HG03442 (cell line): ENCODE measurements around the gene HSPA4.
"Not testable (repeated sequence)": the region's sequence is repeated elsewhere in the genome, so short reads cannot be mapped to it uniquely, and the experiment has no call there.

Source experiments
- ATAC-seq: cut with Tn5 transposase; IDR thresholded peaks from one replicate; pipeline ENCODE4 v1.9.1; 2021; ENCODE audit warnings: mild to moderate bottlenecking, moderate library complexity; ENCODE audit not compliant: unreplicated experiment

HSPA4 gene

DNA sequence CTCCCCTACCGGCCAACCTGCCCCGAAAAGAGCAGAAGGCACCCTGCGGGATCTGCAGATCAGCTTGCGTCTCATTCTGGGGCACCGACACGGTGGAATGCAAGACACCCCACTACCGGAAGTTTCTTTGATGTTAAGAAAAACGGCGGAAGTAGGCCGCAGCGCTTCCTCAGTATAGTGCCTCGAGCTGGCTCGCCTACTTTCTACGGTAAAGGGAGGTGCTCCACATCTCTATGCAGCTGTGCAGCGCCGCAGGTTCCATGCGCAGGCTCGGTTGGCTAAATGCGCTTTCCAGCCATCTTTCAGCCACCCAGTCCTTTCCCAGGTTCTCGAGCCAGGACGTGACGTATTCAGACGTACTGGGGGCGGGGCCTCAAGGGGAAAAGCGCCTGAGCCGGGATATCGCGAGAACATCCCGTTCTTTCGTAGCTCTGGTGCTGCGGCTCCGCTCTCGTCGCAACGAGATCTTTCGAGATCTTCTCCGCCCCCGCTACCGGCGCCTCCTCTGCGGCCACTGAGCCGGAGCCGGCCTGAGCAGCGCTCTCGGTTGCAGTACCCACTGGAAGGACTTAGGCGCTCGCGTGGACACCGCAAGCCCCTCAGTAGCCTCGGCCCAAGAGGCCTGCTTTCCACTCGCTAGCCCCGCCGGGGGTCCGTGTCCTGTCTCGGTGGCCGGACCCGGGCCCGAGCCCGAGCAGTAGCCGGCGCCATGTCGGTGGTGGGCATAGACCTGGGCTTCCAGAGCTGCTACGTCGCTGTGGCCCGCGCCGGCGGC, at the start of gene HSPA4:
TSS of gene HSPA4 (plus strand) at position 472 of the 775 bp plus-strand sequence. CDS start at position 710, 238 bp downstream.
- ATAC-seq, result peak; percentile 81

DNA sequence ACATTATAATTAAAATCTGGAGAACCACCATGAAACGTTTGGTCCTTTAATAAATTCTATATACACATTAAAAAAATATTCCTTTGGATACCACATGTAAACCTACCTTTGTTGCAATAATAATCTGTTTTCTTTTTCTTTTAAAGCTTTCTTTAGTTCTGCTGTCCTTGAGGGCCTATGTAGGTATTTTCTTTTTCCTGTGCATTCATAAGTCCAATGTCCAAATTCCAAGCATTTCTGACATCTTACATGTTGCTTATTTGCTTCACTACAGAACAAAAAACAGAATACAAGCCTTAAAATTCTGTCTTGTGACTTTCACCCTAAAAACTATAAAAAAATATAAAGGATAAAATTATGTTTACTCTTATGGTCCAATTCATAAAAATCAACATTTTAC, 45.2 kb upstream of the HSPA4 start:
- no peak for ATAC-seq

DNA sequence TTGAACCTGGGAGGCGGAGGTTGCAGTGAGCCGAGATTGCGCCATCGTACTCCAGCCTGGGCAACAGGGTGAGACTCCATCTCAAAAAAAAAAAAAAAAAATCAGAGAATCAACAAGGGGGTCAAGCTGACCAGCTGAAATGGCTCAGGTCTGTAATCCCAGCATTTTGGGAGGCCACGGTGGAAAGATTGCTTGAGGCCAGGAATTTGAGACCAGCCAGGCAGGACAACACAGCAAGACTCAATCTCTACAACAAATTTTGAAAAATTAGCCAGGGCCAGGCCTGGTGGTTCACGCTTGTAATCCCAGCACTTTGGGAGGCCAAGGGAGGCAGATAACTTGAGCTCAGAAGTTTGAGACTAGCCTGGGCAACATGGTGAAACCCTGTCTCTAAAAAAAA, 43.4 kb upstream of the HSPA4 start:
- not testable (repeated sequence) for ATAC-seq

DNA sequence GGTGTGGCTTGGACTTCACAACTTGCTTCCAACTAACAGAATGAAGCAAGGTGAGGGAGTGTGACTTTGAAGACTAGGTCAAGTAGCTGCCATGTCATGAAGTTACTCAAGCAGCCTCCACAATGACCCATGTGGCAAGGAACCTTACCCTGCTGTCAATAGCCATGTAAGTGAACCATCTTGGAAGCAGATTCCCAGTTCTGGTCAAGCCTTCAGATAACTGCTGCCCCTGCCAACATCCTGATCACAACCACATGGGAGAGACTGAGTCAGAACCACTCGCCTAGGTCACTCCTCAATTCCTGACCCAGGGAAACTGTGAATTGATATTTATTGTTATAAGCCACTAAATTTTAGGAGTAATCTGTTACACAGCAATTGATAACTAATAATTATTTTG, 36.3 kb upstream of the HSPA4 start:
- no peak for ATAC-seq

DNA sequence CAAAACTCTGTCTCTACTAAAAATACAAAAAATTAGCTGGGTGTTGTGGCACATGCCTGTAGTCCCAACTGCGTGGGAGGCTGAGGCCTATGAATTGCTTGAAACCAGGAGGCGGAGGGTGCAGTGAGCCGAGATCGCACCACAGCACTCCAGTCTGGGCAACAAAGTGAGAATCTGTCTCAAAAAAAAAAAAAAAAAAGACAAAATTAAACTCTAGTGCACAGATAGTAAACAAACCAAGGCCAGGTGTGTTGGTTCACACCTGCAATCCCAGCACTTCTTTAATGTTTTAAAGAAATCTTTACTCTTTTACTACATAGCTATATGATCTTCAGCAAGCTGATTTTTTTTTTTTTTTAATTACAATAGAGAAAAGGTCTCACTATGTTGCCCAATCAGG, 33.8 kb upstream of the HSPA4 start:
- ATAC-seq, result no peak

DNA sequence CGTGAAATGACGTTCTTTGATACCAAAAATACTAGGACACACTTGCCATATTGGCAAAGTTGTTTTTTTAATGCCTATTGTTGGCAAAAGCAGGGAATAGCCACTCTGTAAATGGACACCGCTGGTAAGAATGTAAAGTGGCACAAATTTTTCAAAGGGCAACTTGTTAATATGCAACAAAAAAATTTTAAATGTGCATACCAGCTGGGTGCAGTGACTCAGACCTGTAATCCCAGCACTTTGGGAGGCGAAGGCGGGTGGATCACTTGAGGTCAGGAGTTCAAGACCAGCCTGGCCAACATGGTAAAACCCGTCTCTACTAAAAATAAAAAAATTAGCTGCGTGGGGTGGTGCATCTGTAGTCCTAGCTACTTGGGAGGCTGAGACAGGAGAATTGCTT, 32.3 kb upstream of the HSPA4 start:
- ATAC-seq, result not testable (repeated sequence)

DNA sequence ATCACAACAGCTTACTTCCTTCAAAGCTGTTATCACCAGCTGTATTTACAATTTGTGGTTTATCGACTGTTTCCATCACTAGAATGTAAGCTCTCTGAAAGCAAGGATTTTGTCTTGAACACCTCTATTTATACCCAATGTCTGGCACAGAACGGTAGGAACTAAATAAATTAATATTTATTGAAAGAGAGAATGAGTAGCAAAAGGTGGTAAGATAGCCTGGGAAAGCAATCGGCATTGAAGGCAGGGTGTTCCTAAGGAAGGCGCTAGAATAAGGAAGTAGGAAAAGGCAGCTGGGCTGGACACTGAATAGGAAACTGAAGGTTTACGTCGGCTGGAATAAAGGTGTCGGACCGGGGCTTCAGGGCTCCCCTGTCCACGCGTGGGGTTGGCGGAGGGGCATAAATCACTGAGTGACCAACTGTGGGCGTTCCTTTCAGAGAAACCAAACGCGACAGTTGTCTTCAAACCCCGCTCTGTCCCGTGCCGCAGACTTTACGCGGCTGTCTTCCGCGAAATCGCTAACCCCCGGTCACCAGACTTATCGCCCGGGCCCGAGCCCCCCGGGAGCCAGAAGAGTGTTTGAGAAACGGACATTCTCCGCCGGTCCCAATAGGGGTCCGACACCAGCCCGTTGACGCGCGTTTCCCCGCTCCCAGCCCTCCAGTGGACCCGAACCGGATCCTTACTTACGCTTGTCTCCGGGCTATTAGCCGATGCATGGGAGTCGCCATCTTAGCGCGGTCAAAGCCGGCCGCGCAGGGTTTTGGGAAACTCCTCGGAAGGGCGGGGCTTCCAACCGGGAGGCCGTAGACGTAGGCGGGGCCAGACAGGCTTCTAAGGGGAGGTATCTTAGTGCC, 25.8 kb upstream of the HSPA4 start, which contains the start of gene ZCCHC10:
TSS of gene ZCCHC10 (minus strand) at position 746 of the 860 bp plus-strand sequence. CDS start at position 734, 12 bp downstream.
- ATAC-seq, result peak; percentile 89

DNA sequence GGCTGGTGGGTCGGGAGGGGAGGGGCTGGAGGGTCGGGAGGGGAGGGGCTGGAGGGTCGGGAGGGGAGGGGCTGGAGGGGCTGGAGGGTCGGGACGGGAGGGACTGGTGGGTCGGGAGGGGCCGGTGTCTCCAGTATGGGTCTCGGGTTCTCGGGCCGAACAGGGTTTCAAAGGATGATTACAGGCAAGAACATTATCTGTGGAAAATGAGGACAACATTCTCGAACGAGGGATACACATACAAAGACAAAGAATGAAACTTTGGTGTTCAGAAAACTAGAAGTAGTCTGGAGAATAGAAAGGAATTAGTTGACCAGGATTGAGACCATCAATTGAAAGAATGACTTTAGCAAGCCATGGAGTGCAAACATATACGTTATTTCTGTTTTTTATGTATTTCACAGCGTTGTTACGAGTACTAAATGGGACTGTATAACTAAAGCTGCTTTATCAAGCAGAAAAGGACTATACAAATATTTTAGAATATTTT, 25.1 kb upstream of the HSPA4 start:
- no peak for ATAC-seq

DNA sequence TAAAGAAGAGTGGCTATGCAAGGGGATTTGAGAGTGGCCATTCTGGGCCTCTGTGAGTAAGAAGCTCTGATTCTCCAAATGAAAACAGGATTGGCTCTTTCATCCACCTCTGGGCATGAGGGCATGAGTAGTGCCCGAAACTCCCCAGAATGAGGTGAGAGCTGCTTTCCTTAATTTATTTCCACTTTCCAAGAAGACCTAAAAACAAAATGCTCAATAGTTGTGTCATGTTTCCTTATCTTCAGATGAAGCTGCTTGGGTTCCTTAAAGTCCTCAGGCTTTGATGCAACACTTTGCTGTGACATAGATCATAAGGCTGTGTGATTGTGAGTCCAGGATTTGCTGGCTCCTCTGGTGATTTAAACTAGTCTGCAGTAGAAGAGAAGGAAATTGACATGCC, 22.4 kb upstream of the HSPA4 start:
- no peak for ATAC-seq

DNA sequence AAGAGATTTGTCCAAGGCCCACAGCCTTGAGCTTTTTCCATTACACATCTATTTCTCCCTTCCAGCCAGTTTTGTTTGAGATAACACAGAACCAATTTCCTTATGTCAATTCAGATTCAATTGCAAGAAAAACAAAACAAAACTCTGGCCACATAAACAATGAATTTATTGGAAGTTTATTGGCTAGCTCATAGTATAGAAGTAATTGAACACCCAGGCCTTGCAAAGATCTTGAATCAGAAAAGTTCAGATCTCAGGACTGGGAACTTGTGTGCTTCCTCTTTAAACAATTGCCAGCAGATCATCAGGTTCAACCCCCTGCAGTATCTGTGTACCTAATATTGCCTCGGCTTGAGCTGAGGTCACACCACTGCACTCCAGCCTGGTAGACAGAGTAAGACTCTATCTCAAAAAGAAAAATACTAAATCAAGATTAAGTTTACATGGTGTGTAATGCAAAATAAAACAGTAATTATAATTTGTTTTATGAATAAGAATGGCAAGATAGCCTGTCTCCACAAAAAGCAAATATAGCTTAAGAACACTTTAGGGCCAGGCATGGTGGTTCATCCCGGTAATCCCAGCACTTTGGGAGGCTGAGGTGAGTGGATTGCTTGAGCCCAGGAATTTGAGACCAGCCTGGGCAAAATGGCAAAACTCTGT, 21.3 kb upstream of the HSPA4 start:
- no peak for ATAC-seq

DNA sequence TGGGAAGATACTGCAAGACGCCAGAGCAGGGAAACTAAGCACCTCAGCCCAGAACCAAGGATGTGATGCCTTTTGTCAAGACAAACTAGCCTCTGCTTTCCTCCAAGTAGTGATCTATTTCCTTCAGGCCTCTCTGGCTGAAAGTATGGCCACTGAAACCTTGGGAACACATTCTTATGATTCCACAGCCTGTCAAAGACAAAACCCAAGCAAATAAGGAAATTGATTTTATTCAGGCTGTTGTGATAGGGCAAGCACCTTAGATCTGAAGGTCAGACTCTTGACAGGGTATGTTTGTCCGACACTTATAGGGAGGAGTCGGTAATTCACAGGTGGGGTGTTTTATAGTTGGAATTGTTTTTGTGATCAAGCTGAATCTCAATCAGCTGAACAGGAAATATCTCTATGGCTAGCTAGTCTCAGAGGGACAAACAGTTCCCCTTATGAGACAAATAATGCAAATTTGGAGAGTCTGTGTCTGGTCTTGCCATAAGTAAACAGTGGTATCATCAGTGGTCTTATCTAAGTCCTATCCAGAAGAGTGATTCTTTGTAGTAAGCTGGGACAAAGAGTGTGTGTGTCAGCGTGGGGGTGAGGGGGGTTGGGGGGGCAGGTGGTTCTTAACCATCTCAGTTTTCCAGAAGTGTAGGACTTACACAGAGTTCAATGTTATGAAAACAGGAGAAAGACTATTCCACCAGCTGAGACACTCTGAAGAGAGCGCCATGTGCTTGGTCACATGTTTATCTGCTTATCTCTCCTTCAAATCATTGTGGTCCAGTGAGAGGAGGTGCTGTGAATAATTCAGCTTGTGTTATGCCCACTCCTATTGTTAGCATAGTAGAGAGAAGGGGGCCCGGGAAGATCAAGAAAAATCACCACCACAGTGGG, 18.7 kb upstream of the HSPA4 start:
- no peak for ATAC-seq

DNA sequence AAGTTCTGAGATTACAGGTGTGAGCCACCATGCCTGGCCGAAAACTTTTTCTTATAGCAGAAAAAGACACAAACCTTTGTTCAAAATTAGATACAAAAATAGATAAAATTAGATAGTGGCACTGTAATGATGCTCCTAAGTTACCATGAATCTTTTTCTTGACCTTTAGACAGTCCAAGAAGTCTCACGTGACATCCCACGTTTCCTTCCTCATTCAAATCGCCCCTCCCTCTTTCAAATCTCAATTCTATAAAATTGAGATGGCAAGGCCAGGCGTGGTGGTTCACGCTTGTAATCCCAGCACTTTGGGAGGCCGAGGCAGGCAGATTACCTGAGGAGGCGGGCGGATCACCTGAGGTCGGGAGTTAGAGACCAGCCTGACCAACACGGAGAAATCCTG, 17.7 kb upstream of the HSPA4 start:
- no peak for ATAC-seq

DNA sequence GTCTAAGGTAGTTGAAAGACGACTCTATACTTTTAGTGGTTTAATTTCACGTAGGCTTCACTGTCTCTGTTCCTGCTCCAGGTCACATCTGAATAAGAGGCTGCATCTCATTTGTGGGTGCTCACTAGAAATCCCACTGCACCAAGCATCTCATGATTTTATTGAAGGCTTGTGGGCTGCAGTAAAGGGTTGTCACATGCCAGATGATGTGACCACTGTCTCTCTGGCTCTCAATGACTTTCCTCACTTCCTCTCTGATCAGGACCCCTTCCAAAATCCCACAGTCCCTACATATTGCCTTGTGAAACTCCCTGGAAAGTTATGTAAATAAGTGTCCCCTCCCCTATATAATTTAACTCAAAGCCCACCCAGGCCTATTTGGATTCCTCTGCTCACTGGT, 16.6 kb upstream of the HSPA4 start:
- ATAC-seq, result no peak

DNA sequence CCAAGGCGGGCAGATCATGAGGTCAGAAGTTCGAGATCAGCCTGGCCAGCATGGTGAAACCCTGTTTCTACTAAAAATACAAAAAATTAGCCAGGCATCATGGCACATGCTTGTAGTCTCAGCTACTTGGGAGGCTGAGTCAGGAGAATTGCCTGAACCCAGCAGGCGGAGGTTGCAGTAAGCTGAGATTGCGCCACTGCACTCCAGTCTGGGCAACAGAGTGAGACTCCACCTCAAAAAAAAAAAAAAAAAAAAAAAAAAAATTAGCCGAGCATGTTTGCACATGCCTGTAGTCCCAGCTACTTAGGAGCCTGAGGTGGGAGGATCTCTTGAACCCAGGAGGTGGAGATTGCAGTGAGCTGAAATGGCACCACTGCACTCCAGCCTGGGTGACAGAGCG, 15.1 kb upstream of the HSPA4 start:
- ATAC-seq, result not testable (repeated sequence)

DNA sequence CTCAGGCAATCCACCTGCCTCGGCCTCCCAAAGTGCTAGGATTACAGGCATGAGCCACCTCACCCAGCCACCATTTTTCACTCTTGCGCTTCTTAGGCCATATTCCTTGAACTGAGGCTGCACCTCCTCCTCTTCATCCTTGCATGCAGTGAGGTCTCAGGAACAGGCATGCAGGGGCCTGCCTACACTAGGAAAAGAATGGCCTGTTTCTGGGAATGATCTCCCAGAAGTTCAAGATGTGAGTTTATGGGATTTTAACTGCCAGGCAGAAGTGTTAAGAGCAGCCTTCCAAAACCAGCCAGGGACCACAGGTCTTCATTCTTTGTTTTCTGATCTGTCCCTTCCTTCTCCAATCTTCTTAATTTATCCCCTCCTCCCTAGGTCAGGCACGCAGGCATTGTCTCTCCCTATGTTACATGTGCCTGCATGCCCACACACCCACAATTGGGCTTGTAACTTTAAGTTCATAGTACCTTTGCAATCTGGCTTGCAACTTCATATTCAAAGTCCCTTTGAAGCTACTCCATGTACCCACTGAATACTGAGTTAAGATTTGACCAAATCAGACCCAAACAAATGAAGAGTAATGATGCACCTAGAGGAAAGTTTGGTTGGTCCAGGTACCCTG, 10.5 kb upstream of the HSPA4 start:
- no peak for ATAC-seq

DNA sequence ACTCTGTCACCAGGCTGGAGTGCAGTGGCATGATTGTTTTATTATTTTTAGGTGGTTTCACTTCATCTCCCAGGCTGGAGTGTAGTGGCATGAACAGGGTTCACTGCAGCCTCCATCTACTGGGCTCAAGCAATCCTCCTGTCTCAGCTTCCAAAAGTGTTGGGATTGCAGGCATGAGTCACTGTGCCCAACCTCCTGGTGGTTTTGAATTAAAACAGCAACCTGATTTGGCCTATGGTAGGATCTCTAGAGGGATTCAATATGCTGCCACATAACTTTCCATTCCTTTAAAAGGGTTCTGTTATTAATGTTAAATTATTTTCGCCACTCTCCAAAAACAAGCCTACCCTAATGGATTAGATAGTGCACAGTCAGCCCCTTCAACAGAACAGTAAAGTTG, 9.9 kb upstream of the HSPA4 start:
- ATAC-seq, result no peak

DNA sequence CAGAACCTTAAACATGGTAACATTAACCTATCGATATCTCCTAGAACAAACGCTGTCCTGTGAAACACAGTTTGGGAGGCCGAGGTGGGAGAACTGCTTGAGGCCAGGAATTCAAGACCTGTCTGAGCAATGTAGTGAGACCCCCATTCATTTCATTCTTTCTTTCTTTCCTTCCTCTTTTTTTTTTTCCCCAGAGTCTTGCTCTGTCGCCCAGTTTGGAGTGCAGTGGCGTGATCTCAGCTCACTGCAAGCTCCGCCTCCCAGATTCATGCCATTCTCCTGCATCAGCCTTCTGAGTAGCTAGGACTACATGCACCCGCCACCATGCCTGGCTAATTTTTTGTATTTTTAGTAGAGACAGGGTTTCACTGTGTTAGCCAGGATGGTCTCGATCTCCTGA, 5.3 kb upstream of the HSPA4 start:
- ATAC-seq, result not testable (repeated sequence)

DNA sequence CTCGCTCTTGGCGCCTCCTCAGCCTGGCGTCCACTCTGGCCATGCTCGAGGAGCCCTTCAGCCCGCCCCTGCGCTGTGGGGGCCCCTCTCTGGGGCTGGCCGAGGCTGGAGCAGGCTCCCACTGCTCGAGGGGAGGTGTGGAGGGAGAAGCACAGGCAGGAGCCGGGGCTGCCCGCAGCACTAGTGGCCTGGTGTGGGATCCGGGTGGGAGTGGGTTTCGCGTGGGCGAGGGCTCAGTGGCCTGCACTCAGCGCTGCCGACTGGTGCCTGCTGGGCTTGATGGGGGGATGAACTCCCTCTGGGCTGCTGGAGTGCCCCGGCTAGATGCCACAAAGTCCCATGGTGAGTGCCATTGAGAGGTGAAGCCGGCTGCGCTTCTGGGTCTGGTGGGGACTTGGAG, 4.4 kb upstream of the HSPA4 start:
- ATAC-seq, result no peak

DNA sequence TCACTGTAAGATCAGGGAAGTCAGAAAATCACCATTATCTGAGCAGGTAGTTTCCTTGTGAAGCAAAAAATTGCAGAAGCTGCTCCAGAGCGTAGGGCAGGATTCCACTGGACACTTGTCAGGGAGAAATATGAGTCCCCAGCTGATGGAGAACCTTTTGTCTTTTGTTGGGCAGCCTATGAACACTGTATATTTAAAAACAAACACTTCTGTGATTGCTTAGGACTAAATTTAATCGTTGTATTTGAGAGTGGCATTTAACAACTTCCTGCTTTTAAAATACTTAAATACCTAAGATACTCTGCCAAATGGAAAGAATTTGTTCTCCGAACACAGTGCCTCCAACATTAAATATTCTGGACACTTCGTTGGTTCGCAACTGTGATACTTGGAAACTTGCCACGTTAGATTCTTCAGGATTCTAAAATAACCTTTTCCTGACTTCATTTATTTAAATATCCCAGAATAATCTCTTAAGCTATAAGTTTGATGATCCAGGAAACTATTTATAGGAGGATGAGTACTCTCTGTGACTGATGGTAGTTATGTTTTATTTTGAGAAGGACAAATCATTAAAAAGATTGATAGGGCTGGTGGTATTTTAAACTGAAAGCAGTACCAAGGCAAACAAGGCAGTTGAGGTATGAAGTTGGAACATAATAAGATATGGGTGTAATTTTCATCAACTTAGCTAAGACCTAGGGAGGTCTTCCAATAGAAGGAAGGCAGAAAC, 2.7 kb upstream of the HSPA4 start:
- no peak for ATAC-seq
